Cardiac muscle cell (in vitro differentiated cells and primary cell): ENCODE measurements around the gene HOXA4. TPM values are rescaled to one million over a fixed set of nuclear protein-coding genes. Genes with fewer than 3 reads are reported as not detected.

Source experiments
- DNase-seq, 2 donors: peaks; one replicate each; pipeline versions ENCODE4 v3.0.0 to v3.0.0-alpha.2; 2010 to 2017; ENCODE audit warnings: low read depth in 1 of 2, low spot score in 1 of 2
- H3K27ac ChIP-seq: fragments of 200-600 bp; sonication (generic); 2 replicates; pipeline ENCODE4 v1.5.1; 2016
- H3K27me3 ChIP-seq: fragments of 200-600 bp; sonication (generic); 2 replicates; pipeline ENCODE4 v1.6.0; 2016; ENCODE audit warnings: control low read depth
- H3K36me3 ChIP-seq: fragments of 200-600 bp; sonication (generic); 2 replicates; pipeline ENCODE4 v1.5.1; 2016; ENCODE audit warnings: control low read depth
- H3K4me1 ChIP-seq: fragments of 200-600 bp; sonication (generic); 2 replicates; pipeline ENCODE4 v1.8.1; 2017; ENCODE audit warnings: low read depth, mild to moderate bottlenecking, mixed run types
- H3K4me3 ChIP-seq: fragments of 200-600 bp; sonication (generic); 2 replicates; pipeline ENCODE4 v1.5.1; 2016; ENCODE audit warnings: mild to moderate bottlenecking
- H3K9me3 ChIP-seq: fragments of 200-600 bp; sonication (generic); 2 replicates; pipeline ENCODE4 v1.5.1; 2017; ENCODE audit warnings: low read depth, mild to moderate bottlenecking, control low read depth
- polyA plus RNA-seq: library from polyadenylated mRNA; unstranded; fragments of >200 nt; fragmentation: Nextera tagmentation; extraction: Ambion mirVana; gene quantifications from 2 replicates; pipeline ENCODE4 v1.2.1, GENCODE V29; 2016
- total RNA-seq: library from RNA; depleted of rRNA; stranded (reverse); fragments of >200 nt; gene quantifications from 2 replicates; pipeline ENCODE4 v1.2.3, GENCODE V29; 2016
- TF ChIP-seq, protein P1 (sequence below): IDR thresholded peaks from 2 replicates; pipeline ENCODE4 v1.5.1; 2012; ENCODE audit warnings: low read depth, mild to moderate bottlenecking, low read length

HOXA4 gene
- total and polyA plus RNA-seq, 2 experiments from 2014 or later: 0.46 TPM; not detected in 1

DNA sequence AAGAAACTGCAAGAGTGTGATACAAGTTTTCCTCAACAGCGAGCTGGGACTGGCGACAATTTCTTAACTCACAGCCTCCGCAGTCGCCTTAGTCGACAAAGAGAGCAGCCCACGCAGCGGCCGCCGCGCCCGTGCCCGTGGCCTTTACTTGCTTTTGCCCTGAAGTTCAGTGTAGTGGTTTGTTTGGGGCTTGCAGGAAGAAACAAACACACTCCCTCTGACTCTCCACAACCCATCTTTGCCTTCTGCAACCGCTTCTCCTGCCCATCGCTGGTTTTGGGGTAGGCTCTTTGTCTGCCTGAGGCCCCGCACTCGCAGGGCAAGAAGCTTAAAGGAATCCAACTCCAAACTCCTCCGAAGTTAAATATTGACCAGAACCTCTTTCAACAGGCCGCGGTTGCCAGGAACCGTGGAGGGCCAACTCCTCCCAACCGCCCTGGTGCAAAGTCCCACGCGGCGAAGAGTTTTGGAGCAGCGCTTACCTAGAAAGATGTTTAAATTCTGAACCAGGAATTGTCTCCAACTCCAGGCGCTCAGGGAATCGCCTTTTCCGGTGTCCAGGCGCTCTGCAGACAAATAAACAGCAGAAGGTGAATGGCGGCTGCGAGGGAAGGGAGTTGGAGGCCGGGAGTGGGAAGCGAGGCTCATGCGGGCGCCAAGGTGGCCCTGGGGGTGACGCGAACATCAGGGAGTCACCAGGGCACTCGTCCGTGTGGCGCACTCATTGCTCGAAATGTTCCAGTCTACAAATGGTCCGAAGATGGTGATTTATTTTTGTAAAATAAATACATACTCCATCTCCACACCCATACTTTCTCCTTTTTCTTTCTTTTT, 8.3 kb downstream of the HOXA4 start:
- Histone ChIP-seq H3K27ac (no peak overlapping the region), H3K9me3 (no peaks in the 10 kb centered on the region), H3K4me1 (no peaks in the 10 kb centered on the region), H3K27me3 (peaks cover 100% of the 10 kb centered on the region), H3K4me3 (no peak overlapping the region), H3K36me3 (no peaks in the 10 kb centered on the region)
- TF ChIP-seq, protein P1, sequence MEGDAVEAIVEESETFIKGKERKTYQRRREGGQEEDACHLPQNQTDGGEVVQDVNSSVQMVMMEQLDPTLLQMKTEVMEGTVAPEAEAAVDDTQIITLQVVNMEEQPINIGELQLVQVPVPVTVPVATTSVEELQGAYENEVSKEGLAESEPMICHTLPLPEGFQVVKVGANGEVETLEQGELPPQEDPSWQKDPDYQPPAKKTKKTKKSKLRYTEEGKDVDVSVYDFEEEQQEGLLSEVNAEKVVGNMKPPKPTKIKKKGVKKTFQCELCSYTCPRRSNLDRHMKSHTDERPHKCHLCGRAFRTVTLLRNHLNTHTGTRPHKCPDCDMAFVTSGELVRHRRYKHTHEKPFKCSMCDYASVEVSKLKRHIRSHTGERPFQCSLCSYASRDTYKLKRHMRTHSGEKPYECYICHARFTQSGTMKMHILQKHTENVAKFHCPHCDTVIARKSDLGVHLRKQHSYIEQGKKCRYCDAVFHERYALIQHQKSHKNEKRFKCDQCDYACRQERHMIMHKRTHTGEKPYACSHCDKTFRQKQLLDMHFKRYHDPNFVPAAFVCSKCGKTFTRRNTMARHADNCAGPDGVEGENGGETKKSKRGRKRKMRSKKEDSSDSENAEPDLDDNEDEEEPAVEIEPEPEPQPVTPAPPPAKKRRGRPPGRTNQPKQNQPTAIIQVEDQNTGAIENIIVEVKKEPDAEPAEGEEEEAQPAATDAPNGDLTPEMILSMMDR: no peak
- DNase-seq: no peak

DNA sequence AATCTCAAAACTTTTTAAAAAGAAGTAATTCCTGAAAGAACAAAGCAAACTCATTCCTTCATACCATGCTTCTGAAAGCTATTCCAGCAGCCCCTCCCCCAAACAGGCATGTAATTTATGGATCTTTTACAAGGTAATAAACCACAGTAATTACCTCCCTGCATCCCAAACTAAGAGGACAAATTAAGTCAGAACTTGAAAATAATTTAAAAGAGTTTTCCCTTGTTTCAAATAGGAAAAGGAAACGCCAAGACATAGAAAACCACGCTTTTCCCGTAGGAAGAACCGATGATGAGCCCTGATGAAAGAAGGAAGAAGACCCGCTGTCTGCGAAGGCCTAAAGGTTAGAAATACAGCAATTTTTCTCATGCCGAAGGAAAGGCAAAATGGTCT, 8.9 kb downstream of the HOXA4 start:
- H3K4me3 ChIP-seq: no peak overlapping the region
- no peak for DNase-seq
- H3K4me1 ChIP-seq: no peaks in the 10 kb centered on the region
- no peaks in the 10 kb centered on the region for H3K9me3 ChIP-seq
- no peak overlapping the region for H3K27ac ChIP-seq
- no peaks in the 10 kb centered on the region for H3K36me3 ChIP-seq
- H3K27me3 ChIP-seq: peaks cover 100% of the 10 kb centered on the region
- TF ChIP-seq, protein P1: no peak

DNA sequence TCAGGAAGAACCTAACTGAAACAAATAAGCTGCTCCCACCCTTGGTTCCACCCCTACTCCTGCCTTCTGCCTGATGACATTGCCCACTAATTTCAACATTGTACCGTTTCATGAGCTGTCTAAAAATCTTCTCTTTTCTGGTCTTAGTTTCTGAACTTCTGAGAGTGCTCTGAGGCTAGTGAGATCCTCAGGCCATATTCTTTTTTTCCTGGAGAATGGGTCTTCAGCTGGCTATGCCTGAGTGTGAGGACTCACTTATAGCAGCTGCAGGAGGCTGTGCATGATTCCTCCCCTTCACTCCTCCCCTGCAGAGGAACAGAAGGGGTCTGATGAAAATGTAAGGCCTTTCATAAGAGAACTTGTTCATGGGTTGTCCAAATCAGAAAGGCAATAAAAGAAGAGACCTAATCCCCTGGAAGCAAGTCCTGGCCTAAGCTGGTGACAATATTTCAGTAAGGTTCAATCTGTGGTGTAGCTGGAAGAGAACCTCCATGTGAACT, 11.1 kb downstream of the HOXA4 start:
- no peaks in the 10 kb centered on the region for H3K36me3 ChIP-seq
- H3K27me3 ChIP-seq: peaks cover 100% of the 10 kb centered on the region
- TF ChIP-seq, protein P1: no peak
- H3K27ac ChIP-seq: no peak overlapping the region
- H3K4me3 ChIP-seq: no peak overlapping the region
- H3K9me3 ChIP-seq: no peaks in the 10 kb centered on the region
- no peaks in the 10 kb centered on the region for H3K4me1 ChIP-seq
- DNase-seq: no peak

- Histone ChIP-seq H3K4me3 (no peak overlapping the region), H3K36me3 (no peaks in the 10 kb centered on the region), H3K9me3 (no peaks in the 10 kb centered on the region), H3K4me1 (peaks cover 5% of the 10 kb centered on the region), H3K27me3 (peaks cover 100% of the 10 kb centered on the region), H3K27ac (no peak overlapping the region)
- DNase-seq: no peak
- TF ChIP-seq, protein P1: no peak
Measured at GRCh38 chr7:27118580-27118979, 12.0 kb downstream of the HOXA4 start.

- no peak overlapping the region for H3K27ac ChIP-seq
- peaks cover 7% of the 10 kb centered on the region for H3K4me1 ChIP-seq
- no peaks in the 10 kb centered on the region for H3K36me3 ChIP-seq
- peaks cover 100% of the 10 kb centered on the region for H3K27me3 ChIP-seq
- H3K9me3 ChIP-seq: no peaks in the 10 kb centered on the region
- no peak for DNase-seq
- no peak overlapping the region for H3K4me3 ChIP-seq
- TF ChIP-seq, protein P1: no peak
Measured at GRCh38 chr7:27117887-27118491, 12.6 kb downstream of the HOXA4 start.
